K562 (cell line): Measurements from ENCODE around the gene TOMT. TPM values are rescaled to one million over a fixed set of nuclear protein-coding genes. Genes with fewer than 3 reads are reported as not detected.

ENCODE experiments used
- ATF4 ChIP-seq: fragments of 450-650 bp; formaldehyde crosslinking; IDR thresholded peaks from 2 replicates; pipeline ENCODE4 v1.4.0; 2022; ENCODE audit warnings: mild to moderate bottlenecking, moderate library complexity
- E2F8 ChIP-seq: fragments of 450-650 bp; IDR thresholded peaks from 2 replicates; pipeline ENCODE4 v1.7.1; 2018; ENCODE audit warnings: mild to moderate bottlenecking, low read depth; ENCODE audit not compliant: partially characterized antibody
- KLF16 ChIP-seq: IDR thresholded peaks from 2 replicates; pipeline ENCODE4 v1.6.1; 2016; ENCODE audit warnings: antibody characterized with exemption
- PKNOX1 ChIP-seq: fragments of 450-650 bp; IDR thresholded peaks from 2 replicates; pipeline ENCODE4 v1.6.1; 2016
- RBFOX2 ChIP-seq: fragments of 200-400 bp; formaldehyde crosslinking; IDR thresholded peaks from 2 replicates; pipeline ENCODE4 v1.6.1; 2017; ENCODE audit warnings: low read depth, mild to moderate bottlenecking, low read length, moderate library complexity
- TAF9B ChIP-seq: fragments of 450-650 bp; IDR thresholded peaks from 2 replicates; pipeline ENCODE4 v1.6.1; 2018; ENCODE audit warnings: mild to moderate bottlenecking; ENCODE audit not compliant: partially characterized antibody
- TGIF2 ChIP-seq: sonication (generic); formaldehyde crosslinking; IDR thresholded peaks from 2 replicates; pipeline ENCODE4 v1.8.1; 2022; ENCODE audit warnings: mild to moderate bottlenecking, missing genetic modification reagents, moderate library complexity
- YBX1 ChIP-seq: fragments of 450-650 bp; IDR thresholded peaks from 2 replicates; pipeline ENCODE4 v1.7.1; 2016; ENCODE audit warnings: mild to moderate bottlenecking
- ZNF174 ChIP-seq: fragments of 250-450 bp; sonication (Bioruptor Pico); IDR thresholded peaks from 2 replicates; pipeline ENCODE4 v1.4.0; 2020; ENCODE audit warnings: mild to moderate bottlenecking
- ZNF280B ChIP-seq: fragments of 250-450 bp; sonication (Bioruptor Pico); IDR thresholded peaks from 2 replicates; pipeline ENCODE4 v1.5.1; 2021; ENCODE audit warnings: mild to moderate bottlenecking
- ZNF407 ChIP-seq: fragments of 450-650 bp; IDR thresholded peaks from 2 replicates; pipeline ENCODE4 v1.6.1; 2016; ENCODE audit warnings: low read depth
- ZNF589 ChIP-seq: fragments of 200-800 bp; sonication (Bioruptor generic); IDR thresholded peaks from 2 replicates; pipeline ENCODE4 v1.6.1; 2016; ENCODE audit warnings: low read depth, missing genetic modification characterization, missing compliant biosample characterization
- polyA plus RNA-seq, 8 experiments: library from polyadenylated mRNA; depleted of rRNA in 4 of 8; stranded (reverse) in 5 of 8; unstranded in 3 of 8; fragments of >200 nt; fragmentation: Nextera tagmentation in 2 of 8; fragmentation: Illumina TruSeq in 1 of 8; extraction: Ambion mirVana in 2 of 8; extraction: Trizol in 1 of 8; gene quantifications; 2 replicates each; pipeline versions ENCODE4 v1.2.1 to v1.2.3, GENCODE V29; 2011 to 2014; ENCODE audit warnings: inconsistent platforms in 1 of 8, missing spikeins in 1 of 8
- total RNA-seq, 7 experiments: library from RNA; depleted of rRNA in 6 of 7; stranded (reverse); fragments of >200 nt in 6 of 7; fragmentation: Illumina TruSeq in 2 of 7; extraction: Trizol in 2 of 7; gene quantifications; 2 replicates each; pipeline versions ENCODE4 v1.2.1 to v1.2.3, GENCODE V29; 2011 to 2021; ENCODE audit warnings: low replicate concordance in 1 of 7

TOMT gene
- total and polyA plus RNA-seq, 9 of the 15 experiments (the other 6 are each of a cell fraction or from before 2014, with no cell fraction given): not detected

- TF ChIP-seq E2F8 (peak; percentile 54), TAF9B (peak; percentile 62), ZNF174 (CRISPR knock-in tag) (no peak), YBX1 (no peak), ZNF589 (peak; percentile 95), KLF16 (no peak), ZNF280B (no peak), PKNOX1 (peak; percentile 45), TGIF2 (CRISPR knock-in tag) (no peak), ZNF407 (peak; percentile 92), RBFOX2 (peak; percentile 95), ATF4 (CRISPR knock-in tag) (no peak)
Measured at GRCh38 chr11:72102946-72103753, 2.6 kb upstream of the TOMT start, which contains the start of gene LAMTOR1 (continued).
